K562 (cell line): ENCODE data around the gene PLD3. TPM values are rescaled to one million over a fixed set of nuclear protein-coding genes. Genes with fewer than 3 reads are reported as not detected.

Experiments used
- ATAC-seq: fragments of 200-7000 bp; cut with Tn5 transposase; 3 replicates; pipeline ENCODE4 v1.9.1; 2020; ENCODE audit warnings: moderate library complexity
- BruUV-seq: library from RNA; stranded (reverse); fragments of 400-500 nt; replicated peaks from 2 replicates; lab custom pipeline; 2021; lab: Mats Ljungman, UMichigan
- CTCF ChIA-PET: fragments of 300-600 bp; formaldehyde crosslinking; extraction: SDS; loops from one replicate; lab custom pipeline; 2021; ENCODE audit warnings: low intra/inter-chr PET ratio; lab: Yijun Ruan, JAX
- POLR2A ChIA-PET: fragments of 300-600, 350-650 bp; sonication (Branson Sonifier 250); formaldehyde crosslinking; extraction: SDS; loops from one replicate; lab custom pipeline; 2021; ENCODE audit warnings: antibody characterized with exemption, inconsistent platforms; lab: Yijun Ruan, JAX
- DNase-seq, 4 experiments: peaks; one replicate each; pipeline versions ENCODE4 v3.0.0 to v3.0.0-alpha.2; 2011 to 2018; ENCODE audit warnings: low spot score in 3 of 4, mixed read lengths in 3 of 4; ENCODE audit errors: extremely low read depth in 1 of 4
- FAIRE-seq: peaks from 2 replicates; lab custom pipeline; 2011; peaks lifted over from hg19 to GRCh38; lab: Jason Lieb, UNC
- H2AFZ ChIP-seq: 2 replicates; pipeline ENCODE4 v1.6.0; 2011; ENCODE audit warnings: low read depth, low read length, control low read depth, inconsistent platforms
- H3K27ac ChIP-seq: fragments of 200-600 bp; 3 replicates; pipeline ENCODE4 v1.8.0; 2011; ENCODE audit warnings: low read depth, mild to moderate bottlenecking, control low read depth, inconsistent platforms, low read length, moderate library complexity, mixed read lengths; ENCODE audit errors: extremely low read depth
- H3K27me3 ChIP-seq, 2 experiments: fragments of 300-600 bp in 1 of 2; 2 replicates in 1 of 2; 3 replicates in 1 of 2; pipeline versions ENCODE4 v1.6.0 to v1.8.0; 2011; ENCODE audit warnings: inconsistent platforms in 2 of 2, low read length in 2 of 2, mild to moderate bottlenecking in 1 of 2, mixed read lengths in 1 of 2, moderate library complexity in 1 of 2; ENCODE audit not compliant: control insufficient read depth in 2 of 2, insufficient read depth in 2 of 2
- H3K36me3 ChIP-seq: fragments of 300-600 bp; 3 replicates; pipeline ENCODE4 v1.8.0; 2011; ENCODE audit warnings: mild to moderate bottlenecking, low read length, inconsistent platforms; ENCODE audit not compliant: control insufficient read depth, insufficient read depth
- H3K4me1 ChIP-seq, 2 experiments: fragments of 200-600 bp in 1 of 2; replicated peaks in 1 of 2; 2 replicates in 1 of 2; 3 replicates in 1 of 2; pipeline versions ENCODE4 v1.5.1 to v1.8.0; 2011; ENCODE audit warnings: inconsistent platforms in 2 of 2, low read length in 2 of 2, mild to moderate bottlenecking in 1 of 2, mixed read lengths in 1 of 2, moderate library complexity in 1 of 2; ENCODE audit not compliant: control insufficient read depth in 2 of 2, insufficient read depth in 2 of 2
- H3K4me2 ChIP-seq: 2 replicates; pipeline ENCODE4 v1.6.1; 2011; ENCODE audit warnings: low read length, control low read depth, inconsistent platforms, mixed read lengths; ENCODE audit not compliant: insufficient read depth
- H3K4me3 ChIP-seq: fragments of 200-600 bp; sonication (generic), shearing (Covaris generic); 2 replicates; pipeline ENCODE4 v1.5.1; 2016; ENCODE audit warnings: control low read depth, inconsistent platforms
- H3K79me2 ChIP-seq: fragments of 200-600 bp; 3 replicates; pipeline ENCODE4 v1.8.0; 2011; ENCODE audit warnings: low read length, inconsistent platforms; ENCODE audit not compliant: control insufficient read depth, insufficient read depth
- H3K9ac ChIP-seq, 2 experiments: 2 replicates each; pipeline versions ENCODE4 v1.6.0 to v1.6.1; 2011; ENCODE audit warnings: low read depth in 2 of 2, low read length in 2 of 2, control low read depth in 1 of 2, inconsistent platforms in 1 of 2, mild to moderate bottlenecking in 1 of 2, mixed read lengths in 1 of 2; ENCODE audit not compliant: insufficient read depth in 1 of 2
- H3K9me1 ChIP-seq: one replicate; pipeline ENCODE4 v1.6.0; 2011; ENCODE audit warnings: inconsistent platforms, mild to moderate bottlenecking, low read length, moderate library complexity; ENCODE audit not compliant: control insufficient read depth, insufficient read depth
- H3K9me3 ChIP-seq: replicated peaks from 2 replicates; pipeline ENCODE4 v1.5.1; 2011; ENCODE audit warnings: low read depth, low read length, inconsistent platforms; ENCODE audit not compliant: control insufficient read depth, insufficient read depth
- H4K20me1 ChIP-seq: replicated peaks from 2 replicates; pipeline ENCODE4 v1.6.1; 2011; ENCODE audit warnings: low read length, inconsistent platforms, mixed read lengths; ENCODE audit not compliant: control insufficient read depth, insufficient read depth
- CREBBP ChIP-seq: IDR thresholded peaks from one replicate; pipeline ENCODE4 v1.6.1; 2012; ENCODE audit warnings: low read depth, mild to moderate bottlenecking, control low read depth, inconsistent platforms, low read length
- MAFG ChIP-seq: fragments of 450-650 bp; conservative IDR thresholded peaks from 2 replicates; pipeline ENCODE4 v1.6.1; 2016; ENCODE audit warnings: missing genetic modification characterization, missing compliant biosample characterization
- MBD1 ChIP-seq: fragments of 250-450 bp; sonication (Bioruptor Pico); IDR thresholded peaks from 2 replicates; pipeline ENCODE4 v1.8.0; 2022; ENCODE audit warnings: inconsistent platforms
- POLR2H ChIP-seq: IDR thresholded peaks from 2 replicates; pipeline ENCODE4 v1.6.1; 2016; ENCODE audit warnings: missing genetic modification characterization, low read depth, mild to moderate bottlenecking, control low read depth, missing compliant biosample characterization, moderate library complexity
- SFPQ ChIP-seq: fragments of 200-400 bp; formaldehyde crosslinking; IDR thresholded peaks from 2 replicates; pipeline ENCODE4 v1.6.1; 2017; ENCODE audit warnings: mild to moderate bottlenecking, low read depth, low read length, moderate library complexity
- TFAM ChIP-seq: fragments of 250-450 bp; sonication (Bioruptor Pico); conservative IDR thresholded peaks from 2 replicates; pipeline ENCODE4 v1.5.0; 2021; ENCODE audit warnings: mild to moderate bottlenecking, moderate library complexity
- ZFP30 ChIP-seq: fragments of 250-450 bp; sonication (Bioruptor Pico); IDR thresholded peaks from 2 replicates; pipeline ENCODE4 v1.8.0; 2022; ENCODE audit warnings: moderate library complexity, mild to moderate bottlenecking, inconsistent platforms, borderline replicate concordance
- ZKSCAN1 ChIP-seq: fragments of 150-350 bp; IDR thresholded peaks from 2 replicates; pipeline ENCODE4 v1.6.1; 2016; ENCODE audit warnings: low read depth, low read length
- ZKSCAN8 ChIP-seq: fragments of 200-800 bp; sonication (Bioruptor generic); IDR thresholded peaks from 2 replicates; pipeline ENCODE4 v1.6.1; 2016; ENCODE audit warnings: missing genetic modification characterization, missing compliant biosample characterization
- ZNF717 ChIP-seq: fragments of 250-450 bp; sonication (Bioruptor Pico); IDR thresholded peaks from 2 replicates; pipeline ENCODE4 v1.5.0; 2021
- WGBS: fragments of 100-300 bp; shearing (Covaris generic); methylation state at CpG from one replicate; pipeline ENCODE4 v1.1.6; 2016; ENCODE audit warnings: low coverage, mixed read lengths; ENCODE audit not compliant: insufficient coverage; ENCODE audit errors: missing lambda C conversion rate; 5-methylcytosine and 5-hydroxymethylcytosine counted together
- in situ Hi-C: fragments of 300-500 bp; cut with MboI; formaldehyde crosslinking; loops from 4 replicates; pipeline ENCODE4 v1.15.0; 2018; ENCODE audit warnings: inconsistent platforms, mixed read lengths
- intact Hi-C: fragments of 100-400 bp; cut with micrococcal nuclease; formaldehyde crosslinking; loops from 2 replicates; pipeline ENCODE4 v1.14.2; 2022
- polyA plus RNA-seq, 8 experiments: library from polyadenylated mRNA; depleted of rRNA in 4 of 8; stranded (reverse) in 5 of 8; unstranded in 3 of 8; fragments of >200 nt; fragmentation: Nextera tagmentation in 2 of 8; fragmentation: Illumina TruSeq in 1 of 8; extraction: Ambion mirVana in 2 of 8; extraction: Trizol in 1 of 8; gene quantifications; 2 replicates each; pipeline versions ENCODE4 v1.2.1 to v1.2.3, GENCODE V29; 2011 to 2014; ENCODE audit warnings: inconsistent platforms in 1 of 8, missing spikeins in 1 of 8
- total RNA-seq, 7 experiments: library from RNA; depleted of rRNA in 6 of 7; stranded (reverse); fragments of >200 nt in 6 of 7; fragmentation: Illumina TruSeq in 2 of 7; extraction: Trizol in 2 of 7; gene quantifications; 2 replicates each; pipeline versions ENCODE4 v1.2.1 to v1.2.3, GENCODE V29; 2011 to 2021; ENCODE audit warnings: low replicate concordance in 1 of 7
- TF ChIP-seq, protein P1 (sequence below): fragments of 250-450 bp; sonication (Bioruptor Pico); IDR thresholded peaks from 2 replicates; pipeline ENCODE4 v1.8.0; 2021; ENCODE audit warnings: moderate library complexity, mild to moderate bottlenecking, inconsistent platforms
- TF ChIP-seq, protein P2 (sequence below): fragments of 250-450 bp; sonication (Bioruptor Pico); IDR thresholded peaks from 2 replicates; pipeline ENCODE4 v1.5.0; 2020; ENCODE audit warnings: mild to moderate bottlenecking, borderline replicate concordance

PLD3 gene
- total and polyA plus RNA-seq, 9 of the 15 experiments (the other 6 are each of a cell fraction or from before 2014, with no cell fraction given), result 2.3 to 128 (median 72.7) TPM

DNA sequence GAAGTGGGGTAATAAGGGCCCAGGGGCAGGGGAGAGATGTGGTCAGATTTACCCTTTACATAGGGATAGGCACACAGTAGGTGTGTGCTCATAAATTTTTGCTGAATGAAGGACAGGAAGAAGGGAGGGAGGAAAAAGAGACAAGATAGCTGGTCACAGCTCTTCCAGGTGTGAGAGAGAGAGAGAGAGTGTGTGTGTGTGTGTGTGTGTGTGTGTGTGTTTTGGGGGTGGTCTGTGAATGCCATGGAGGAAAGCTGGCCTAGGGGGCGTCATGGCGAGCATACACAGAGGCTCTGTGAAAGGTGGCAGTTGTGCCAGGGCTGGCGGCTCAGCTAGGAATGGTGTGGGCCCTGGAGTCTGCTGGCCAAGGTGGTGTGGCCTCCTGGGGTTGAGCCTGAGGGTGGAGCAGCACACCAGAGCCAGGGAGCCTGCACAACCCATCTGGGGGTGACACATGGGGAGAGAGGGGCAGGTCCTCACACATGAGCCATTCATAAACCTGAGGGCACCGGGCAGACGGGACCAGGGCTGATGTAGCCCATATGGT, 70.6 kb downstream of the PLD3 start:
- intact Hi-C loops, result no loop called here
- BruUV-seq, result no TSS peak
- DNase-seq (no peak), ATAC-seq (no peak), FAIRE-seq (no peak)
- ChIA-PET POLR2A (interaction anchor here (1.1 kb wide), 1 partner anchor 23 kb away, joined by 3 read pairs; no protein-coding TSS in a partner anchor), CTCF (no interaction called here)
- H3K36me3 ChIP-seq, result peaks cover 13% of the 10 kb centered on the region; the same call in 2 of the 3 replicates
- WGBS, result 63% methylated on average over 4 of the region's 5 CpGs
- H3K4me1 ChIP-seq, result peaks cover 30 to 60% of the 10 kb centered on the region in 2 experiments
- no peaks in the 10 kb centered on the region for H3K9me3 ChIP-seq
- no peak overlapping the region for H3K4me3 ChIP-seq
- H3K27ac ChIP-seq, result no peak overlapping the region
- H3K27me3 ChIP-seq, result no peaks in the 10 kb centered on the region
- no peaks in the 10 kb centered on the region for H4K20me1 ChIP-seq
- H3K9ac ChIP-seq, result peak overlapping the region in 1 of 2 experiments; percentile 68; a peak in 2 of 4 replicates
- no peak overlapping the region for H2AFZ ChIP-seq
- H3K9me1 ChIP-seq, result no peaks in the 10 kb centered on the region
- in situ Hi-C loops, result no loop called here
- TF ChIP-seq ZNF717 (CRISPR knock-in tag) (no peak), ZKSCAN1 (0 out of 2 replicates have a peak, but pooled peaks have one; percentile 11), ZFP30 (CRISPR knock-in tag) (no peak), SFPQ (no peak), MAFG (tag) (no peak), TFAM (CRISPR knock-in tag) (no peak), CREBBP (no peak), POLR2H (no peak), MBD1 (CRISPR knock-in tag) (no peak), ZKSCAN8 (CRISPR knock-in tag) (0 out of 2 replicates have a peak, but pooled peaks have one; percentile 0)
- TF ChIP-seq, protein P1, sequence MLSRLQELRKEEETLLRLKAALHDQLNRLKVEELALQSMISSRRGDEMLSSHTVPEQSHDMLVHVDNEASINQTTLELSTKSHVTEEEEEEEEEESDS, result no peak
- TF ChIP-seq, protein P2, sequence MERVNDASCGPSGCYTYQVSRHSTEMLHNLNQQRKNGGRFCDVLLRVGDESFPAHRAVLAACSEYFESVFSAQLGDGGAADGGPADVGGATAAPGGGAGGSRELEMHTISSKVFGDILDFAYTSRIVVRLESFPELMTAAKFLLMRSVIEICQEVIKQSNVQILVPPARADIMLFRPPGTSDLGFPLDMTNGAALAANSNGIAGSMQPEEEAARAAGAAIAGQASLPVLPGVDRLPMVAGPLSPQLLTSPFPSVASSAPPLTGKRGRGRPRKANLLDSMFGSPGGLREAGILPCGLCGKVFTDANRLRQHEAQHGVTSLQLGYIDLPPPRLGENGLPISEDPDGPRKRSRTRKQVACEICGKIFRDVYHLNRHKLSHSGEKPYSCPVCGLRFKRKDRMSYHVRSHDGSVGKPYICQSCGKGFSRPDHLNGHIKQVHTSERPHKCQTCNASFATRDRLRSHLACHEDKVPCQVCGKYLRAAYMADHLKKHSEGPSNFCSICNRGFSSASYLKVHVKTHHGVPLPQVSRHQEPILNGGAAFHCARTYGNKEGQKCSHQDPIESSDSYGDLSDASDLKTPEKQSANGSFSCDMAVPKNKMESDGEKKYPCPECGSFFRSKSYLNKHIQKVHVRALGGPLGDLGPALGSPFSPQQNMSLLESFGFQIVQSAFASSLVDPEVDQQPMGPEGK (CRISPR knock-in tag), result no peak
- H3K79me2 ChIP-seq, result peaks cover 26% of the 10 kb centered on the region
- no peak overlapping the region for H3K4me2 ChIP-seq
